Activated CD8-positive, alpha-beta memory T cell treated with anti-CD3 and anti-CD28 coated beads for 4 hours (primary cell): ENCODE results near the gene ZMAT2.
"Not testable (repeated sequence)": the region's sequence is repeated elsewhere in the genome, so short reads cannot be mapped to it uniquely, and the experiment has no call there.

ENCODE experiments used
- DNase-seq, 2 donors: peaks; one replicate each; pipeline ENCODE4 v3.0.0-alpha.2; 2020; ENCODE audit warnings: low read depth in 2 of 2

Gene ZMAT2

GRCh38 chr5:140708787-140709186, 8.5 kb downstream of the ZMAT2 start:
- not testable (repeated sequence) for DNase-seq

GRCh38 chr5:140710899-140711552, 10.8 kb downstream of the ZMAT2 start:
- peak; percentile 83 to 87 for DNase-seq

- DNase-seq = no peak
These were observed 11.5 kb downstream of the ZMAT2 start for GRCh38 chr5:140711794-140712193.

- no peak for DNase-seq
These were observed 13.4 kb downstream of the ZMAT2 start for GRCh38 chr5:140713562-140714094.

GRCh38 chr5:140716238-140716637, 16.0 kb downstream of the ZMAT2 start:
- not testable (repeated sequence) for DNase-seq

GRCh38 chr5:140718266-140718592, 18.0 kb downstream of the ZMAT2 start:
- DNase-seq = no peak

- not testable (repeated sequence) for DNase-seq
These were observed 20.5 kb downstream of the ZMAT2 start for GRCh38 chr5:140720738-140721137.

GRCh38 chr5:140721395-140721794, 21.1 kb downstream of the ZMAT2 start:
- DNase-seq = not testable (repeated sequence)

GRCh38 chr5:140725799-140726471, 25.7 kb downstream of the ZMAT2 start:
- DNase-seq = peak; percentile 31 to 43

- no peak for DNase-seq
These were observed 32.9 kb downstream of the ZMAT2 start for GRCh38 chr5:140733098-140733497.

- no peak for DNase-seq
These were observed 34.1 kb downstream of the ZMAT2 start for GRCh38 chr5:140734354-140734753.

- no peak for DNase-seq
These were observed 37.2 kb downstream of the ZMAT2 start for GRCh38 chr5:140737486-140737885.

- DNase-seq = no peak
These were observed 41.7 kb downstream of the ZMAT2 start for GRCh38 chr5:140741967-140742366.

- DNase-seq = no peak
These were observed 53.3 kb downstream of the ZMAT2 start for GRCh38 chr5:140753561-140753960.
